H1 (cell line): Measurements from ENCODE around the gene SLC12A2. TPM values are rescaled to one million over a fixed set of nuclear protein-coding genes. Genes with fewer than 3 reads are reported as not detected.

Experiments used
- ATF2 ChIP-seq: IDR thresholded peaks from 2 replicates; pipeline ENCODE4 v1.6.1; 2012; ENCODE audit warnings: low read length, inconsistent platforms
- BACH1 ChIP-seq: IDR thresholded peaks from 2 replicates; pipeline ENCODE4 v1.6.1; 2012; ENCODE audit warnings: low read length, improper control_type of control experiment
- BRCA1 ChIP-seq: IDR thresholded peaks from 2 replicates; pipeline ENCODE4 v1.6.1; 2012; ENCODE audit warnings: low read depth, low read length, improper control_type of control experiment
- CREB1 ChIP-seq: IDR thresholded peaks from 2 replicates; pipeline ENCODE4 v1.6.1; 2012; ENCODE audit warnings: inconsistent platforms
- E2F6 ChIP-seq: IDR thresholded peaks from 2 replicates; pipeline ENCODE4 v1.6.1; 2012; ENCODE audit warnings: inconsistent platforms
- EGR1 ChIP-seq: IDR thresholded peaks from 2 replicates; pipeline ENCODE4 v1.6.1; 2011; ENCODE audit warnings: low read depth, low read length, borderline replicate concordance
- GTF2F1 ChIP-seq: IDR thresholded peaks from 2 replicates; pipeline ENCODE4 v1.6.1; 2012; ENCODE audit warnings: low read depth, low read length, improper control_type of control experiment, borderline replicate concordance
- KDM4A ChIP-seq: IDR thresholded peaks from one replicate; pipeline ENCODE4 v1.7.1; 2012; ENCODE audit warnings: low read depth, mild to moderate bottlenecking, moderate library complexity, low read length, inconsistent platforms; ENCODE audit not compliant: severe bottlenecking
- MAX ChIP-seq: IDR thresholded peaks from 2 replicates; pipeline ENCODE4 v1.6.1; 2012; ENCODE audit warnings: inconsistent platforms
- PHF8 ChIP-seq: fragments of 200-600 bp; sonication (generic); conservative IDR thresholded peaks from 2 replicates; pipeline ENCODE4 v1.7.1; 2012; ENCODE audit warnings: low read depth, mild to moderate bottlenecking, inconsistent platforms, low read length, moderate library complexity
- POLR2A ChIP-seq, 2 experiments: IDR thresholded peaks; 1 replicate in 1 of 2; 2 replicates in 1 of 2; pipeline ENCODE4 v1.6.1; 2011; ENCODE audit warnings: low read depth in 2 of 2, low read length in 2 of 2, mild to moderate bottlenecking in 2 of 2; ENCODE audit errors: control extremely low read depth in 1 of 2
- POLR2AphosphoS5 ChIP-seq: IDR thresholded peaks from 2 replicates; pipeline ENCODE4 v1.6.1; 2011; ENCODE audit warnings: low read depth, low read length
- POU5F1 ChIP-seq: IDR thresholded peaks from 2 replicates; pipeline ENCODE4 v1.6.1; 2011; ENCODE audit warnings: low read depth, mild to moderate bottlenecking, low read length, moderate library complexity
- RBBP5 ChIP-seq: IDR thresholded peaks from 2 replicates; pipeline ENCODE4 v1.7.1; 2012; ENCODE audit warnings: low read depth, mild to moderate bottlenecking, inconsistent platforms, low read length, moderate library complexity, borderline replicate concordance
- RFX5 ChIP-seq: IDR thresholded peaks from 2 replicates; pipeline ENCODE4 v1.6.1; 2011; ENCODE audit warnings: low read depth, low read length, improper control_type of control experiment, borderline replicate concordance
- SIN3A ChIP-seq, 2 experiments: IDR thresholded peaks in 1 of 2; conservative IDR thresholded peaks in 1 of 2; 2 replicates each; pipeline ENCODE4 v1.6.1; 2011 to 2012; ENCODE audit warnings: low read length in 2 of 2, improper control_type of control experiment in 1 of 2, low read depth in 1 of 2, mild to moderate bottlenecking in 1 of 2
- SIRT6 ChIP-seq: IDR thresholded peaks from one replicate; pipeline ENCODE4 v1.7.1; 2012; ENCODE audit warnings: low read length, inconsistent platforms
- SP2 ChIP-seq: IDR thresholded peaks from 2 replicates; pipeline ENCODE4 v1.6.1; 2012; ENCODE audit warnings: mild to moderate bottlenecking, low read length, inconsistent platforms
- SRF ChIP-seq: IDR thresholded peaks from 2 replicates; pipeline ENCODE4 v1.6.1; 2011; ENCODE audit warnings: mild to moderate bottlenecking, low read depth, low read length, moderate library complexity
- TAF1 ChIP-seq: IDR thresholded peaks from 2 replicates; pipeline ENCODE4 v1.6.1; 2011; ENCODE audit warnings: mild to moderate bottlenecking, low read depth, low read length
- TAF7 ChIP-seq: optimal IDR thresholded peaks from 2 replicates; pipeline ENCODE3; 2011; ENCODE audit warnings: low read depth, mild to moderate bottlenecking, inconsistent platforms, low read length, moderate library complexity, borderline replicate concordance
- TBP ChIP-seq: IDR thresholded peaks from 2 replicates; pipeline ENCODE4 v1.6.1; 2011; ENCODE audit warnings: low read depth, low read length, improper control_type of control experiment
- TEAD4 ChIP-seq: IDR thresholded peaks from 2 replicates; pipeline ENCODE4 v1.6.1; 2012; ENCODE audit warnings: low read depth, low read length, inconsistent platforms, mixed read lengths
- polyA plus RNA-seq, 7 experiments: library from polyadenylated mRNA; depleted of rRNA in 3 of 7; stranded (reverse) in 5 of 7; unstranded in 2 of 7; fragments of >200 nt in 5 of 7; fragments of 200-250 nt in 2 of 7; gene quantifications; 1 replicate in 5 of 7; 2 replicates in 1 of 7; 4 replicates in 1 of 7; pipeline versions ENCODE4 v1.2.1 to v1.2.3, GENCODE V29; 2011 to 2013; ENCODE audit warnings: missing spikeins in 2 of 7, mixed read lengths in 2 of 7
- total RNA-seq: library from RNA; stranded (reverse); fragmentation: NEBNext Ultra II Directional; extraction: Animal tissue kit (Norgen Biotek cat#: 25700); gene quantifications from 2 replicates; pipeline ENCODE4 v1.2.1, GENCODE V29; 2021

The SLC12A2 gene
- total and polyA plus RNA-seq, 2 of the 8 experiments (the other 6 are each of a cell fraction or from before 2014, with no cell fraction given) = 2.6 to 16.2 TPM

- no peak for TF ChIP-seq POU5F1
- TF ChIP-seq BACH1 = peak; percentile 29; the same call in 1 of the 2 replicates
- TF ChIP-seq TEAD4 = no peak
- TF ChIP-seq CREB1 = peak; percentile 35; the same call in 1 of the 2 replicates
- no peak for TF ChIP-seq SIRT6
- peak in 1 of 2 experiments; percentile 12; a peak in 1 of 4 replicates for TF ChIP-seq SIN3A (conservative IDR thresholded peaks at IDR 0.05 in 1 of 2, IDR thresholded peaks at IDR 0.05 in 1 of 2; ENCODE audit: low read depth in 1 of 2, low read length in 2 of 2)
- TF ChIP-seq PHF8 = peak; percentile 71
- TF ChIP-seq RFX5 = no peak
- peak; percentile 44 for TF ChIP-seq TAF7
- peak; percentile 83 for TF ChIP-seq TBP
- no peak for TF ChIP-seq SP2
- TF ChIP-seq TAF1 = peak; percentile 76
- TF ChIP-seq ATF2 = 0 out of 2 replicates have a peak, but pooled peaks have one; percentile 34
- TF ChIP-seq KDM4A = peak; percentile 88
- peak; percentile 25; the same call in 1 of the 2 replicates for TF ChIP-seq GTF2F1
- TF ChIP-seq MAX = peak; percentile 94
- peak; percentile 92 for TF ChIP-seq E2F6
- 0 out of 2 replicates have a peak, but pooled peaks have one; percentile 68 for TF ChIP-seq RBBP5
- TF ChIP-seq BRCA1 = peak; percentile 87
- TF ChIP-seq SRF = no peak
- peak; percentile 39 to 73 for TF ChIP-seq POLR2A (IDR thresholded peaks at IDR 0.05; ENCODE audit: control extremely low read depth in 1 of 2, low read depth in 2 of 2, low read length in 2 of 2)
- no peak for TF ChIP-seq EGR1
- TF ChIP-seq POLR2AphosphoS5 = peak; percentile 37; the same call in 1 of the 2 replicates
These were observed at the start of gene SLC12A2 (continued) for GRCh38 chr5:128083033-128083810.
